Testis (tissue), 3 donors: Measurements from ENCODE around the gene IGFBP6. TPM values are rescaled to one million over a fixed set of nuclear protein-coding genes. Genes with fewer than 3 reads are reported as not detected.
A peak's percentile ranks its signal among the peaks of the same experiment; 100 is the strongest.

Experiments used
- DNase-seq: peaks from one replicate; pipeline ENCODE4 v3.0.0-alpha.2; 2019
- H3K27ac ChIP-seq, 2 donors: fragments of 200-600 bp; sonication (generic); one replicate each; pipeline ENCODE4 v1.5.1; 2019
- H3K27me3 ChIP-seq: fragments of 200-600 bp; sonication (generic); one replicate; pipeline ENCODE4 v1.5.1; 2019
- H3K36me3 ChIP-seq: fragments of 200-600 bp; sonication (generic); one replicate; pipeline ENCODE4 v1.5.1; 2017; ENCODE audit warnings: low read depth; ENCODE audit errors: missing control alignments
- H3K4me1 ChIP-seq: fragments of 200-600 bp; sonication (generic); one replicate; pipeline ENCODE4 v1.5.1; 2019
- H3K4me3 ChIP-seq, 2 donors: fragments of 200-600 bp; sonication (generic); one replicate each; pipeline ENCODE4 v1.5.1; 2017 to 2019
- H3K9me3 ChIP-seq: fragments of 200-600 bp; sonication (generic); one replicate; pipeline ENCODE4 v1.5.1; 2017
- CTCF ChIP-seq, 3 experiments: fragments of 450-650 bp in 2 of 3; fragments of 200-600 bp in 1 of 3; sonication (generic) in 1 of 3; IDR thresholded peaks; one replicate each; pipeline ENCODE4 v1.5.1; 2016 to 2019; ENCODE audit warnings: antibody characterized with exemption in 3 of 3, mild to moderate bottlenecking in 2 of 3, moderate library complexity in 1 of 3
- POLR2A ChIP-seq: fragments of 450-650 bp; IDR thresholded peaks from one replicate; pipeline ENCODE4 v1.6.1; 2017; ENCODE audit warnings: antibody characterized with exemption, mild to moderate bottlenecking, moderate library complexity
- WGBS, 2 donors: methylation state at CpG; one replicate each; pipeline ENCODE4 v1.1.5; 2018; 5-methylcytosine and 5-hydroxymethylcytosine counted together
- intact Hi-C: fragments of 100-400 bp; cut with DNase I; formaldehyde crosslinking; loops from one replicate; pipeline ENCODE4 v1.15.1; 2023; ENCODE audit warnings: low total_unique reads
- polyA plus RNA-seq: library from polyadenylated mRNA; stranded (reverse); fragments of 350-450 nt; fragmentation: Illumina TruSeq; extraction: RNeasy Lipid Tissue Mini Kit (QIAGEN cat#74804); gene quantifications from one replicate; pipeline ENCODE4 v1.2.3, GENCODE V29; 2014; ENCODE audit warnings: low read depth, low replicate concordance; ENCODE audit not compliant: insufficient read depth
- total RNA-seq, 2 donors: library from RNA; depleted of rRNA; stranded (reverse); fragments of >200 nt; gene quantifications; one replicate each; pipeline ENCODE4 v1.2.3, GENCODE V29; 2016

The IGFBP6 gene
- total and polyA plus RNA-seq, 3 donors from 2014 or later = 121 to 261 (median 185) TPM

- DNase-seq = peak; percentile 79
- Histone ChIP-seq H3K36me3 (no peaks in the 10 kb centered on the region), H3K27ac (peak overlapping the region; percentile 4 to 86), H3K4me3 (no peak overlapping the region), H3K27me3 (no peaks in the 10 kb centered on the region), H3K9me3 (no peaks in the 10 kb centered on the region), H3K4me1 (peaks cover 80% of the 10 kb centered on the region)
- intact Hi-C loops = no loop called here
- TF ChIP-seq CTCF (IDR thresholded peaks at IDR 0.05) (peak in 1 of 3 experiments; percentile 5), POLR2A (no peak)
- WGBS, 2 donors = 46 to 65% methylated on average over 13 of the region's 13 CpGs
Measured at GRCh38 chr12:53063708-53064612, 33.5 kb upstream of the IGFBP6 start.

GRCh38 chr12:53064613-53065436, 32.6 kb upstream of the IGFBP6 start:
- H3K36me3 ChIP-seq = no peaks in the 10 kb centered on the region
- peaks cover 85% of the 10 kb centered on the region for H3K4me1 ChIP-seq
- WGBS, 2 donors = 68 to 73% methylated on average over 11 of the region's 11 CpGs

GRCh38 chr12:53065470-53065869, 32.0 kb upstream of the IGFBP6 start:
- Histone ChIP-seq H3K36me3 (no peaks in the 10 kb centered on the region), H3K9me3 (no peaks in the 10 kb centered on the region), H3K4me1 (peaks cover 88% of the 10 kb centered on the region), H3K27ac (peak overlapping the region; percentile 4 to 86), H3K4me3 (no peak overlapping the region), H3K27me3 (no peaks in the 10 kb centered on the region)
- no peak for TF ChIP-seq CTCF (IDR thresholded peaks at IDR 0.05)
- TF ChIP-seq POLR2A = no peak
- intact Hi-C loops = no loop called here
- 67 to 69% methylated on average over 7 of the region's 7 CpGs for WGBS, 2 donors
- DNase-seq = peak; percentile 12

More at GRCh38 chr12:53064613-53065436, 32.6 kb upstream of the IGFBP6 start:
- peak; percentile 11 for DNase-seq
- H3K4me3 ChIP-seq = no peak overlapping the region
- peak overlapping the region; percentile 4 to 86 for H3K27ac ChIP-seq
- H3K27me3 ChIP-seq = no peaks in the 10 kb centered on the region
- TF ChIP-seq CTCF (IDR thresholded peaks at IDR 0.05) (no peak), POLR2A (no peak)
- intact Hi-C loops = no loop called here
- no peaks in the 10 kb centered on the region for H3K9me3 ChIP-seq

GRCh38 chr12:53065975-53066931, 31.2 kb upstream of the IGFBP6 start:
- Histone ChIP-seq H3K4me1 (peaks cover 90% of the 10 kb centered on the region), H3K9me3 (no peaks in the 10 kb centered on the region), H3K4me3 (no peak overlapping the region), H3K27ac (peak overlapping the region; percentile 44 to 86), H3K36me3 (no peaks in the 10 kb centered on the region), H3K27me3 (no peaks in the 10 kb centered on the region)
- intact Hi-C loops = no loop called here
- TF ChIP-seq POLR2A = no peak
- peak; percentile 90 to 93 (median 91) for TF ChIP-seq CTCF (IDR thresholded peaks at IDR 0.05)
- WGBS, 2 donors = 54 to 58% methylated on average over 14 to 24 of the region's 24 CpGs
- DNase-seq = peak; percentile 86
